Nephron (organoid): ENCODE measurements around the gene FDXR.
A peak's percentile ranks its signal among the peaks of the same experiment; 100 is the strongest.

Experiments used
- H3K27ac Mint-ChIP-seq, 3 experiments: 2 replicates each; pipeline ENCODE4 v1.8.0; 2020; ENCODE audit warnings: mixed read lengths in 3 of 3, mild to moderate bottlenecking in 2 of 3, moderate library complexity in 1 of 3
- H3K27me3 Mint-ChIP-seq: 2 replicates; pipeline ENCODE4 v1.8.0; 2021; ENCODE audit warnings: low read depth, mild to moderate bottlenecking, moderate library complexity, mixed read lengths
- H3K36me3 Mint-ChIP-seq: 2 replicates; pipeline ENCODE4 v1.8.0; 2020; ENCODE audit warnings: low read depth, mixed read lengths
- H3K4me1 Mint-ChIP-seq: 2 replicates; pipeline ENCODE4 v1.8.0; 2020; ENCODE audit warnings: mixed read lengths
- H3K4me3 Mint-ChIP-seq, 3 experiments: 2 replicates each; pipeline ENCODE4 v1.8.0; 2020; ENCODE audit warnings: mild to moderate bottlenecking in 3 of 3, mixed read lengths in 3 of 3, moderate library complexity in 2 of 3
- H3K9me3 Mint-ChIP-seq: 2 replicates; pipeline ENCODE4 v1.8.0; 2020; ENCODE audit warnings: mixed read lengths
- CTCF ChIP-seq, 3 experiments: fragments of 200-600 bp; sonication (generic); IDR thresholded peaks; one replicate each; pipeline ENCODE4 v1.5.0; 2021; ENCODE audit warnings: antibody characterized with exemption in 3 of 3; ENCODE audit not compliant: unreplicated experiment in 3 of 3

Gene FDXR

GRCh38 chr17:74878658-74879057 is 5.9 kb upstream of the FDXR start:
- H3K27ac Mint-ChIP-seq, result no peak overlapping the region
- H3K36me3 Mint-ChIP-seq, result no peaks in the 10 kb centered on the region
- peaks cover 25% of the 10 kb centered on the region for H3K27me3 Mint-ChIP-seq
- no peak for TF ChIP-seq CTCF (IDR thresholded peaks at IDR 0.05; ENCODE audit: unreplicated experiment in 3 of 3)
- H3K4me1 Mint-ChIP-seq, result peaks cover 5% of the 10 kb centered on the region
- no peaks in the 10 kb centered on the region for H3K9me3 Mint-ChIP-seq
- H3K4me3 Mint-ChIP-seq, result no peak overlapping the region

GRCh38 chr17:74877592-74878548 is 5.1 kb upstream of the FDXR start:
- Mint-ChIP-seq H3K4me1 (peaks cover 5% of the 10 kb centered on the region), H3K4me3 (no peak overlapping the region), H3K27ac (no peak overlapping the region), H3K9me3 (no peaks in the 10 kb centered on the region), H3K36me3 (no peaks in the 10 kb centered on the region), H3K27me3 (peaks cover 17% of the 10 kb centered on the region)
- no peak for TF ChIP-seq CTCF (IDR thresholded peaks at IDR 0.05; ENCODE audit: unreplicated experiment in 3 of 3)

GRCh38 chr17:74875977-74876593 is 3.3 kb upstream of the FDXR start:
- Mint-ChIP-seq H3K36me3 (no peaks in the 10 kb centered on the region), H3K4me1 (peaks cover 18% of the 10 kb centered on the region), H3K9me3 (no peaks in the 10 kb centered on the region), H3K4me3 (peak overlapping the region in 2 of 3 experiments; percentile 10 to 41), H3K27me3 (peaks cover 16% of the 10 kb centered on the region), H3K27ac (no peak overlapping the region)
- no peak for TF ChIP-seq CTCF (IDR thresholded peaks at IDR 0.05; ENCODE audit: unreplicated experiment in 3 of 3)

- peaks cover 21% of the 10 kb centered on the region for H3K4me1 Mint-ChIP-seq
- H3K27ac Mint-ChIP-seq, result no peak overlapping the region
- no peaks in the 10 kb centered on the region for H3K36me3 Mint-ChIP-seq
- no peak for TF ChIP-seq CTCF (IDR thresholded peaks at IDR 0.05; ENCODE audit: unreplicated experiment in 3 of 3)
- no peaks in the 10 kb centered on the region for H3K9me3 Mint-ChIP-seq
- peak overlapping the region; percentile 34 to 54 (median 41) for H3K4me3 Mint-ChIP-seq
- peaks cover 16% of the 10 kb centered on the region for H3K27me3 Mint-ChIP-seq
Measured at GRCh38 chr17:74875155-74875976, 2.6 kb upstream of the FDXR start.

GRCh38 chr17:74874615-74875037 is 1.8 kb upstream of the FDXR start:
- TF ChIP-seq CTCF (IDR thresholded peaks at IDR 0.05; ENCODE audit: unreplicated experiment in 3 of 3), result no peak
- H3K9me3 Mint-ChIP-seq, result no peaks in the 10 kb centered on the region

More at GRCh38 chr17:74874615-74875037, 1.8 kb upstream of the FDXR start:
- Mint-ChIP-seq H3K4me3 (peak overlapping the region; percentile 29 to 90 (median 54)), H3K27me3 (peaks cover 16% of the 10 kb centered on the region), H3K4me1 (peaks cover 21% of the 10 kb centered on the region), H3K27ac (no peak overlapping the region), H3K36me3 (no peaks in the 10 kb centered on the region)
